DMS 273 (cell line): ENCODE measurements around the gene DTD2.
"Not testable (repeated sequence)": the region's sequence is repeated elsewhere in the genome, so short reads cannot be mapped to it uniquely, and the experiment has no call there.

Experiments
- DNase-seq: peaks from one replicate; lab custom pipeline; 2025; ENCODE audit not compliant: unreplicated experiment; lab: John Stamatoyannopoulos, UW

Gene DTD2

GRCh38 chr14:31442284-31442683 lies 15.0 kb downstream of the DTD2 start:
- DNase-seq = no peak

GRCh38 chr14:31441273-31442111 lies 15.8 kb downstream of the DTD2 start:
- no peak for DNase-seq

GRCh38 chr14:31440280-31440679 lies 17.0 kb downstream of the DTD2 start:
- DNase-seq = no peak

GRCh38 chr14:31439561-31439960 lies 17.7 kb downstream of the DTD2 start:
- no peak for DNase-seq

- not testable (repeated sequence) for DNase-seq
Observed at GRCh38 chr14:31437045-31437691, 20.1 kb downstream of the DTD2 start.

GRCh38 chr14:31435276-31435675 lies 22.0 kb downstream of the DTD2 start:
- peak; percentile 51 for DNase-seq

- no peak for DNase-seq
Observed at GRCh38 chr14:31430634-31431264, 26.6 kb downstream of the DTD2 start.

- DNase-seq = no peak
Observed at GRCh38 chr14:31429791-31430190, 27.5 kb downstream of the DTD2 start.

GRCh38 chr14:31428011-31428410 lies 29.3 kb downstream of the DTD2 start:
- DNase-seq = no peak

- no peak for DNase-seq
Observed at GRCh38 chr14:31426663-31427062, 30.6 kb downstream of the DTD2 start.

- no peak for DNase-seq
Observed at GRCh38 chr14:31425905-31426304, 31.4 kb downstream of the DTD2 start.

- DNase-seq = no peak
Observed at GRCh38 chr14:31421200-31421599, 36.1 kb downstream of the DTD2 start.

- DNase-seq = peak; percentile 98
Observed at GRCh38 chr14:31420319-31421111, 36.8 kb downstream of the DTD2 start, which contains the start of gene HEATR5A. HEATR5A (minus strand) TSS chr14:31420550; CDS start chr14:31402975, 17,575 bp downstream.

GRCh38 chr14:31419967-31420318 lies 37.4 kb downstream of the DTD2 start:
- DNase-seq = peak; percentile 57

GRCh38 chr14:31419179-31419966 lies 37.9 kb downstream of the DTD2 start:
- DNase-seq = peak; percentile 28

GRCh38 chr14:31418440-31418839 lies 38.9 kb downstream of the DTD2 start:
- DNase-seq = no peak

GRCh38 chr14:31414190-31414833 lies 43.0 kb downstream of the DTD2 start:
- DNase-seq = peak; percentile 6

- DNase-seq = peak; percentile 14
Observed at GRCh38 chr14:31411218-31411727, 46.0 kb downstream of the DTD2 start.

- no peak for DNase-seq
Observed at GRCh38 chr14:31410048-31410650, 47.2 kb downstream of the DTD2 start.
